IgD-negative memory B cell (primary cell): Measurements from ENCODE around the gene THUMPD1. TPM values are rescaled to one million over a fixed set of nuclear protein-coding genes. Genes with fewer than 3 reads are reported as not detected.

Experiments used
- H3K27ac Mint-ChIP-seq, 3 donors: one replicate each; pipeline ENCODE4 v1.8.0; 2020 to 2022; ENCODE audit warnings: mild to moderate bottlenecking in 3 of 3, mixed read lengths in 3 of 3, moderate library complexity in 1 of 3
- H3K27me3 Mint-ChIP-seq: one replicate; pipeline ENCODE4 v1.8.0; 2021; ENCODE audit warnings: mixed read lengths
- H3K36me3 Mint-ChIP-seq: one replicate; pipeline ENCODE4 v1.8.0; 2020; ENCODE audit warnings: mild to moderate bottlenecking, mixed read lengths
- H3K4me1 Mint-ChIP-seq, 3 donors: one replicate each; pipeline ENCODE4 v1.8.0; 2020 to 2022; ENCODE audit warnings: mixed read lengths in 3 of 3, mild to moderate bottlenecking in 1 of 3
- H3K4me3 Mint-ChIP-seq, 4 donors: one replicate each; pipeline ENCODE4 v1.8.0; 2020 to 2022; ENCODE audit warnings: mild to moderate bottlenecking in 4 of 4, mixed read lengths in 4 of 4, moderate library complexity in 3 of 4
- H3K9me3 Mint-ChIP-seq, 3 donors: one replicate each; pipeline ENCODE4 v1.8.0; 2020 to 2021; ENCODE audit warnings: mixed read lengths in 3 of 3, mild to moderate bottlenecking in 1 of 3
- polyA plus RNA-seq: library from polyadenylated mRNA; unstranded; fragments of 300-500 nt; fragmentation: Illumina TruSeq; gene quantifications from one replicate; pipeline ENCODE4 v1.2.3, GENCODE V29; 2021

Gene THUMPD1
- polyA plus RNA-seq, 1 donor from 2014 or later: 64.3 TPM

- peaks cover 0 to 4% (median 2%) of the 10 kb centered on the region in 3 donors for H3K4me1 Mint-ChIP-seq
- H3K9me3 Mint-ChIP-seq: peaks cover 0 to 5% (median 2%) of the 10 kb centered on the region in 3 donors
- no peak overlapping the region for H3K4me3 Mint-ChIP-seq
- H3K36me3 Mint-ChIP-seq: peaks cover 5% of the 10 kb centered on the region
- peaks cover 3% of the 10 kb centered on the region for H3K27me3 Mint-ChIP-seq
- H3K27ac Mint-ChIP-seq: no peak overlapping the region
These were observed 52.0 kb downstream of the THUMPD1 start for GRCh38 chr16:20689668-20690067.

- Mint-ChIP-seq H3K9me3 (peaks cover 0 to 5% (median 0%) of the 10 kb centered on the region in 3 donors), H3K4me1 (no peaks in the 10 kb centered on the region), H3K36me3 (peaks cover 8% of the 10 kb centered on the region), H3K4me3 (no peak overlapping the region), H3K27ac (no peak overlapping the region), H3K27me3 (peaks cover 5% of the 10 kb centered on the region)
These were observed 57.8 kb downstream of the THUMPD1 start for GRCh38 chr16:20683812-20684211.

Other genes with a start within 250 kb of the THUMPD1 start
- not detected for gene ACSM2B, start 165.5 kb downstream of the THUMPD1 start, polyA plus RNA-seq
- not detected for gene ACSM1, start 44.1 kb downstream of the THUMPD1 start, polyA plus RNA-seq
- gene ACSM3, start 22.2 kb upstream of the THUMPD1 start, polyA plus RNA-seq: 1.6 TPM
- gene ERI2, start 64.7 kb upstream of the THUMPD1 start, polyA plus RNA-seq: 1.5 TPM
- not detected for gene REXO5, start 64.7 kb upstream of the THUMPD1 start, polyA plus RNA-seq
- 0.97 TPM for gene DCUN1D3, start 158.5 kb upstream of the THUMPD1 start, polyA plus RNA-seq
- 33.5 TPM for gene LYRM1, start 159.0 kb upstream of the THUMPD1 start, polyA plus RNA-seq